ENCODE results near the gene RIBC1. TPM values are rescaled to one million over a fixed set of nuclear protein-coding genes. Genes with fewer than 3 reads are reported as not detected.

Gene RIBC1
- total RNA-seq, 1 donor from 2014 or later: 0.64 TPM

DNA sequence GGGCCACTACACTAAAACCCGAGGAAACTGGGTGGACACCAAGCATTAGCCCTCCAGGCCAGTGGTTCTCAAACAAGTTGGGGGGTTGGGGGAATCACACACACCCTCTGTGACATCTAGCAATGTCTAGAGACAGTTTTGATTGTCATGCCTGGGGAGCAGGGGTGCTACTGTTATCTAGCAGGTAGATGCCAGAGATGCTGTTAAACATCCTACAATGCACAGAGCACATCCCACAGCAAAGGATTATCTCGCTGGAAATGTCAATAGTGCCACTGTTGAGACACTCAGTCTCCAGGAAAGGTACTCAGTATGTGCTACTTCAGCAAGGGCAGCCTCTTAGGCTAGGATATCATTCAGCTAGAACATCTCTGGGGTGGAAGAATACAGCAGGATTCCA is 1.5 kb upstream of the RIBC1 start:
- Mint-ChIP-seq H3K9me3 (ENCODE audit: unreplicated experiment) (peaks cover 5% of the 10 kb centered on the region), H3K4me1 (ENCODE audit: low read depth, unreplicated experiment) (peaks cover 5% of the 10 kb centered on the region), H3K36me3 (ENCODE audit: unreplicated experiment) (no peaks in the 10 kb centered on the region), H3K27me3 (ENCODE audit: unreplicated experiment) (no peaks in the 10 kb centered on the region), H3K4me3 (ENCODE audit: unreplicated experiment) (peak overlapping the region; percentile 99), H3K27ac (ENCODE audit: unreplicated experiment) (no peak overlapping the region)
- TF ChIP-seq, protein P1, sequence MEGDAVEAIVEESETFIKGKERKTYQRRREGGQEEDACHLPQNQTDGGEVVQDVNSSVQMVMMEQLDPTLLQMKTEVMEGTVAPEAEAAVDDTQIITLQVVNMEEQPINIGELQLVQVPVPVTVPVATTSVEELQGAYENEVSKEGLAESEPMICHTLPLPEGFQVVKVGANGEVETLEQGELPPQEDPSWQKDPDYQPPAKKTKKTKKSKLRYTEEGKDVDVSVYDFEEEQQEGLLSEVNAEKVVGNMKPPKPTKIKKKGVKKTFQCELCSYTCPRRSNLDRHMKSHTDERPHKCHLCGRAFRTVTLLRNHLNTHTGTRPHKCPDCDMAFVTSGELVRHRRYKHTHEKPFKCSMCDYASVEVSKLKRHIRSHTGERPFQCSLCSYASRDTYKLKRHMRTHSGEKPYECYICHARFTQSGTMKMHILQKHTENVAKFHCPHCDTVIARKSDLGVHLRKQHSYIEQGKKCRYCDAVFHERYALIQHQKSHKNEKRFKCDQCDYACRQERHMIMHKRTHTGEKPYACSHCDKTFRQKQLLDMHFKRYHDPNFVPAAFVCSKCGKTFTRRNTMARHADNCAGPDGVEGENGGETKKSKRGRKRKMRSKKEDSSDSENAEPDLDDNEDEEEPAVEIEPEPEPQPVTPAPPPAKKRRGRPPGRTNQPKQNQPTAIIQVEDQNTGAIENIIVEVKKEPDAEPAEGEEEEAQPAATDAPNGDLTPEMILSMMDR (IDR thresholded peaks at IDR 0.05; ENCODE audit: partially characterized antibody, unreplicated experiment): no peak
- DNase-seq: no peak

- Mint-ChIP-seq H3K4me3 (ENCODE audit: unreplicated experiment) (peak overlapping the region; percentile 99), H3K36me3 (ENCODE audit: unreplicated experiment) (no peaks in the 10 kb centered on the region), H3K9me3 (ENCODE audit: unreplicated experiment) (peaks cover 5% of the 10 kb centered on the region), H3K27me3 (ENCODE audit: unreplicated experiment) (no peaks in the 10 kb centered on the region), H3K27ac (ENCODE audit: unreplicated experiment) (peak overlapping the region; percentile 96), H3K4me1 (ENCODE audit: low read depth, unreplicated experiment) (peaks cover 5% of the 10 kb centered on the region)
- TF ChIP-seq, protein P1 (IDR thresholded peaks at IDR 0.05; ENCODE audit: partially characterized antibody, unreplicated experiment): no peak
- no peak for DNase-seq
Observed at GRCh38 chrX:53421772-53422085, 944 bp upstream of the RIBC1 start.

DNA sequence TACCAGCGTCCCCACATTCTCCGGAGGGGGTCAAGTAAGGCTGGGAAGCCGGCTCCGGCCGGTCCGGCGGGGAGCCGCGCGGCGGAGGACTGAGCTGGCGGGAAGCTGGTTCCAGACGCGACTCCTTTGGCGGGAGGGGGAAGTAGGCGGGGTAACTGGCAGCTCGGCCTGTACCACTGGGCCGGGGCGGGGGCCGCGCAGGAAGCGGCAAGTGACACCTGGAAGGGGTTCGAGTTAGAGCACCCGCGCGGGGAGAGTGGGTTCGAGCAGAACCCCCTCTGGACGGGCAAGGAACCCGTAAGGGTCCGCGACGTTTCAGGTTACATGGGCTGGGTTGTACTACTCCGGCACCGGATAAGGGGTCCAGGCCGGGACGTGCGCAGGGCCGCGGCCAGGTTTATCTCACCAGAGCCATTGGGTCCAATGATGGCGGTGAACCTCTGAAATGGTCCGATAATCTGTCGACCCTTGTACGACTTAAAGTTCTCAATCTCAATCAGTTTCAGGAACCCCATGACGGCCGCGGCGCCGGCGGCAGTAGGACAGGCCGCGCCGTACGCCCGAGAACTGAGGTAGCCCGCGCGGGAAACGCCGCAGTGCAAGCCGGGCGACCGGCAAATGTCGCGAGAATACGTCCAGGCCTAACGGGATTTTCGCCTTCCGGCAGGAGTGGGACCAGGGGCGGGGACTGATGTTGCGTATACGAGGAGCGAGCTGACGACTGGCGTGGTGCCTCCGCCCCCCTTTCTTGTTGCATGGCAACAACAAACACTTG is 400 bp upstream of the RIBC1 start, which contains the start of gene SMC1A:
Gene SMC1A, minus strand, starts transcription at position 569 of the 775 bp plus-strand sequence. Its CDS starts 54 bp downstream, at position 515.
- H3K4me3 Mint-ChIP-seq (ENCODE audit: unreplicated experiment): peak within 1 kb of the TSS; percentile 99
- H3K27ac Mint-ChIP-seq (ENCODE audit: unreplicated experiment): peak within 1 kb of the TSS; percentile 96
- H3K4me1 Mint-ChIP-seq (ENCODE audit: low read depth, unreplicated experiment): peaks cover 5% of the 10 kb centered on the region
- H3K27me3 Mint-ChIP-seq (ENCODE audit: unreplicated experiment): no peaks in the 10 kb centered on the region
- peaks cover 5% of the 10 kb centered on the region for H3K9me3 Mint-ChIP-seq (ENCODE audit: unreplicated experiment)
- H3K36me3 Mint-ChIP-seq (ENCODE audit: unreplicated experiment): no peaks in the 10 kb centered on the region
- peak; percentile 93 for DNase-seq
- TF ChIP-seq, protein P1 (IDR thresholded peaks at IDR 0.05; ENCODE audit: partially characterized antibody, unreplicated experiment): no peak

GRCh38 chrX:53429755-53430154 is 7.1 kb downstream of the RIBC1 start:
- Mint-ChIP-seq H3K36me3 (ENCODE audit: unreplicated experiment) (no peaks in the 10 kb centered on the region), H3K9me3 (ENCODE audit: unreplicated experiment) (no peaks in the 10 kb centered on the region), H3K27me3 (ENCODE audit: unreplicated experiment) (no peaks in the 10 kb centered on the region), H3K4me1 (ENCODE audit: low read depth, unreplicated experiment) (peaks cover 3% of the 10 kb centered on the region), H3K4me3 (ENCODE audit: unreplicated experiment) (no peak overlapping the region), H3K27ac (ENCODE audit: unreplicated experiment) (no peak overlapping the region)
- no peak for DNase-seq
- TF ChIP-seq, protein P1 (IDR thresholded peaks at IDR 0.05; ENCODE audit: partially characterized antibody, unreplicated experiment): no peak

- no peak overlapping the region for H3K27ac Mint-ChIP-seq (ENCODE audit: unreplicated experiment)
- no peaks in the 10 kb centered on the region for H3K36me3 Mint-ChIP-seq (ENCODE audit: unreplicated experiment)
- TF ChIP-seq, protein P1 (IDR thresholded peaks at IDR 0.05; ENCODE audit: partially characterized antibody, unreplicated experiment): no peak
- H3K27me3 Mint-ChIP-seq (ENCODE audit: unreplicated experiment): no peaks in the 10 kb centered on the region
- peaks cover under 1% of the 10 kb centered on the region for H3K9me3 Mint-ChIP-seq (ENCODE audit: unreplicated experiment)
- H3K4me1 Mint-ChIP-seq (ENCODE audit: low read depth, unreplicated experiment): peaks cover 3% of the 10 kb centered on the region
- no peak overlapping the region for H3K4me3 Mint-ChIP-seq (ENCODE audit: unreplicated experiment)
- DNase-seq: no peak
Observed at GRCh38 chrX:53430231-53430630, 7.6 kb downstream of the RIBC1 start.

Measured in glutamatergic neuron (in vitro differentiated cells).